A673 (cell line): ENCODE measurements around the gene PABPN1L.

Experiments
- CTCF ChIP-seq: fragments of 300-800, 200-600 bp; sonication (generic); conservative IDR thresholded peaks from 2 replicates; pipeline ENCODE4 v1.5.1; 2017; ENCODE audit warnings: low read depth, mild to moderate bottlenecking, antibody characterized with exemption, low read length, moderate library complexity, mixed read lengths
- EZH2 ChIP-seq: fragments of 200-600 bp; sonication (generic); IDR thresholded peaks from 2 replicates; pipeline ENCODE4 v1.6.1; 2017; ENCODE audit warnings: borderline replicate concordance, low read depth, mild to moderate bottlenecking, mixed read lengths, antibody characterized with exemption, low read length; ENCODE audit not compliant: poor library complexity, severe bottlenecking

GRCh38 chr16:88839026-88839529, 27.4 kb downstream of the PABPN1L start:
- no peak for TF ChIP-seq EZH2
- TF ChIP-seq CTCF = no peak
